HAP-1 (cell line): ENCODE measurements around the gene CAT.
"Not testable (repeated sequence)": the region's sequence is repeated elsewhere in the genome, so short reads cannot be mapped to it uniquely, and the experiment has no call there.

ENCODE experiments used
- DNase-seq, 2 experiments: peaks; one replicate each; pipeline ENCODE4 v3.0.0-alpha.2; 2016 to 2020; ENCODE audit warnings: low spot score in 2 of 2
- H3K27me3 ChIP-seq: fragments of 250-450 bp; sonication (Bioruptor Pico); 2 replicates; pipeline ENCODE4 v1.5.1; 2020; ENCODE audit warnings: low read depth, mild to moderate bottlenecking, moderate library complexity
- H3K36me3 ChIP-seq: fragments of 250-450 bp; sonication (Bioruptor Pico); replicated peaks from 2 replicates; pipeline ENCODE4 v1.5.1; 2020; ENCODE audit warnings: mild to moderate bottlenecking
- H3K4me1 ChIP-seq: fragments of 250-450 bp; sonication (Bioruptor Pico); 2 replicates; pipeline ENCODE4 v1.5.1; 2020; ENCODE audit warnings: mild to moderate bottlenecking
- H3K4me3 ChIP-seq: fragments of 250-450 bp; sonication (Bioruptor Pico); 2 replicates; pipeline ENCODE4 v1.5.1; 2020; ENCODE audit warnings: mild to moderate bottlenecking, moderate library complexity
- H3K9me3 ChIP-seq: fragments of 250-450 bp; sonication (Bioruptor Pico); 2 replicates; pipeline ENCODE4 v1.5.1; 2020; ENCODE audit warnings: mild to moderate bottlenecking, moderate library complexity
- in situ Hi-C: fragments of 300-500 bp; cut with MboI; formaldehyde crosslinking; loops from 3 replicates; pipeline ENCODE4 v1.14.3; 2020; ENCODE audit warnings: low sequenced_read_pairs, inconsistent platforms, mixed read lengths

Gene CAT

GRCh38 chr11:34411791-34412190 lies 26.9 kb upstream of the CAT start:
- Histone ChIP-seq H3K4me3 (no peak overlapping the region), H3K36me3 (no peaks in the 10 kb centered on the region), H3K27me3 (no peaks in the 10 kb centered on the region; the same call in 1 of the 2 replicates), H3K4me1 (peaks cover 9% of the 10 kb centered on the region; the same call in 1 of the 2 replicates), H3K9me3 (peaks cover 8% of the 10 kb centered on the region)
- in situ Hi-C loops: no loop called here
- no peak for DNase-seq

- Histone ChIP-seq H3K4me1 (peaks cover 13% of the 10 kb centered on the region; the same call in 1 of the 2 replicates), H3K4me3 (no peak overlapping the region), H3K27me3 (no peaks in the 10 kb centered on the region), H3K36me3 (no peaks in the 10 kb centered on the region), H3K9me3 (peaks cover 8% of the 10 kb centered on the region)
- in situ Hi-C loops: no loop called here
- no peak for DNase-seq
Observed at GRCh38 chr11:34413263-34413662, 25.5 kb upstream of the CAT start.

GRCh38 chr11:34415538-34415937 lies 23.2 kb upstream of the CAT start:
- no peak for DNase-seq
- Histone ChIP-seq H3K27me3 (no peaks in the 10 kb centered on the region), H3K4me3 (no peak overlapping the region), H3K9me3 (peaks cover 8% of the 10 kb centered on the region), H3K36me3 (no peaks in the 10 kb centered on the region), H3K4me1 (peaks cover 3% of the 10 kb centered on the region; the same call in 1 of the 2 replicates)
- in situ Hi-C loops: no loop called here

GRCh38 chr11:34416088-34416487 lies 22.6 kb upstream of the CAT start:
- H3K36me3 ChIP-seq: no peaks in the 10 kb centered on the region
- peaks cover 3% of the 10 kb centered on the region; the same call in 1 of the 2 replicates for H3K4me1 ChIP-seq
- in situ Hi-C loops: no loop called here
- peaks cover 8% of the 10 kb centered on the region for H3K9me3 ChIP-seq
- no peaks in the 10 kb centered on the region for H3K27me3 ChIP-seq
- no peak overlapping the region for H3K4me3 ChIP-seq
- no peak for DNase-seq

GRCh38 chr11:34416766-34417165 lies 22.0 kb upstream of the CAT start:
- in situ Hi-C loops: no loop called here
- H3K27me3 ChIP-seq: no peaks in the 10 kb centered on the region
- H3K4me1 ChIP-seq: peaks cover 3% of the 10 kb centered on the region; the same call in 1 of the 2 replicates
- H3K4me3 ChIP-seq: no peak overlapping the region
- H3K9me3 ChIP-seq: peaks cover 8% of the 10 kb centered on the region
- DNase-seq: no peak
- no peaks in the 10 kb centered on the region for H3K36me3 ChIP-seq

- Histone ChIP-seq H3K4me3 (no peak overlapping the region), H3K27me3 (no peaks in the 10 kb centered on the region), H3K9me3 (peaks cover 8% of the 10 kb centered on the region), H3K36me3 (no peaks in the 10 kb centered on the region), H3K4me1 (peaks cover 3% of the 10 kb centered on the region; the same call in 1 of the 2 replicates)
- in situ Hi-C loops: no loop called here
- no peak for DNase-seq
Observed at GRCh38 chr11:34417202-34417601, 21.5 kb upstream of the CAT start.

- DNase-seq: no peak
- in situ Hi-C loops: no loop called here
- no peaks in the 10 kb centered on the region for H3K27me3 ChIP-seq
- no peak overlapping the region for H3K4me3 ChIP-seq
- peaks cover 3% of the 10 kb centered on the region; the same call in 1 of the 2 replicates for H3K4me1 ChIP-seq
- no peaks in the 10 kb centered on the region for H3K36me3 ChIP-seq
- H3K9me3 ChIP-seq: no peaks in the 10 kb centered on the region
Observed at GRCh38 chr11:34419158-34419557, 19.6 kb upstream of the CAT start.

- H3K9me3 ChIP-seq: no peaks in the 10 kb centered on the region
- no peaks in the 10 kb centered on the region for H3K4me1 ChIP-seq
- DNase-seq: no peak
- no peak overlapping the region for H3K4me3 ChIP-seq
- H3K36me3 ChIP-seq: no peaks in the 10 kb centered on the region
- no peaks in the 10 kb centered on the region for H3K27me3 ChIP-seq
- in situ Hi-C loops: no loop called here
Observed at GRCh38 chr11:34423300-34423699, 15.4 kb upstream of the CAT start.

- H3K4me1 ChIP-seq, DNase-seq, H3K27me3 ChIP-seq, H3K4me3 ChIP-seq, in situ Hi-C loops, H3K9me3 ChIP-seq, H3K36me3 ChIP-seq: not testable (repeated sequence)
Observed at GRCh38 chr11:34424826-34425225, 13.9 kb upstream of the CAT start.

GRCh38 chr11:34425360-34425759 lies 13.4 kb upstream of the CAT start:
- Histone ChIP-seq H3K4me1 (no peaks in the 10 kb centered on the region), H3K27me3 (no peaks in the 10 kb centered on the region), H3K36me3 (no peaks in the 10 kb centered on the region), H3K9me3 (no peaks in the 10 kb centered on the region), H3K4me3 (no peak overlapping the region)
- in situ Hi-C loops: no loop called here
- DNase-seq: no peak

GRCh38 chr11:34425867-34426266 lies 12.9 kb upstream of the CAT start:
- H3K9me3 ChIP-seq: no peaks in the 10 kb centered on the region
- H3K27me3 ChIP-seq: no peaks in the 10 kb centered on the region
- H3K4me1 ChIP-seq: no peaks in the 10 kb centered on the region
- in situ Hi-C loops: no loop called here
- H3K36me3 ChIP-seq: no peaks in the 10 kb centered on the region
- H3K4me3 ChIP-seq: no peak overlapping the region
- no peak for DNase-seq

GRCh38 chr11:34426766-34427185 lies 12.0 kb upstream of the CAT start:
- DNase-seq: no peak
- Histone ChIP-seq H3K36me3 (no peaks in the 10 kb centered on the region), H3K4me1 (no peaks in the 10 kb centered on the region), H3K9me3 (no peaks in the 10 kb centered on the region), H3K4me3 (no peak overlapping the region), H3K27me3 (no peaks in the 10 kb centered on the region)
- in situ Hi-C loops: no loop called here

GRCh38 chr11:34427186-34427805 lies 11.4 kb upstream of the CAT start:
- no peaks in the 10 kb centered on the region for H3K27me3 ChIP-seq
- no peaks in the 10 kb centered on the region for H3K9me3 ChIP-seq
- in situ Hi-C loops: no loop called here
- no peaks in the 10 kb centered on the region for H3K36me3 ChIP-seq
- DNase-seq: no peak
- no peaks in the 10 kb centered on the region for H3K4me1 ChIP-seq
- H3K4me3 ChIP-seq: no peak overlapping the region

- DNase-seq: no peak
- Histone ChIP-seq H3K4me3 (no peak overlapping the region), H3K36me3 (no peaks in the 10 kb centered on the region), H3K27me3 (no peaks in the 10 kb centered on the region), H3K9me3 (no peaks in the 10 kb centered on the region), H3K4me1 (no peaks in the 10 kb centered on the region)
- in situ Hi-C loops: no loop called here
Observed at GRCh38 chr11:34431979-34432378, 6.8 kb upstream of the CAT start.

GRCh38 chr11:34432822-34433221 lies 5.9 kb upstream of the CAT start:
- DNase-seq: no peak
- in situ Hi-C loops: no loop called here
- H3K36me3 ChIP-seq: no peaks in the 10 kb centered on the region
- no peaks in the 10 kb centered on the region for H3K9me3 ChIP-seq
- H3K27me3 ChIP-seq: no peaks in the 10 kb centered on the region
- H3K4me1 ChIP-seq: peaks cover 2% of the 10 kb centered on the region
- no peak overlapping the region for H3K4me3 ChIP-seq
